ENCODE data around the gene RNF13. TPM values are rescaled to one million over a fixed set of nuclear protein-coding genes. Genes with fewer than 3 reads are reported as not detected.

RNF13 gene
- total RNA-seq, 1 experiment from 2014 or later = 28.9 TPM

GRCh38 chr3:149898771-149899170 is 85.8 kb downstream of the RNF13 start:
- H3K27me3 Mint-ChIP-seq (ENCODE audit: low read depth) = no peaks in the 10 kb centered on the region
- CTCF ChIA-PET = interaction anchor here (0.9 kb wide), 1 partner anchor 19 kb away, joined by 4 read pairs; no protein-coding TSS in a partner anchor
- TF ChIP-seq USF1 (CRISPR knock-in tag; IDR thresholded peaks at IDR 0.05) (no peak), NR2C2 (CRISPR knock-in tag; IDR thresholded peaks at IDR 0.05) (no peak), TEAD4 (CRISPR knock-in tag; IDR thresholded peaks at IDR 0.05) (no peak), PRRX2 (CRISPR knock-in tag; IDR thresholded peaks at IDR 0.05) (no peak), HMGA2 (CRISPR knock-in tag; IDR thresholded peaks at IDR 0.05) (no peak), NR3C1 (CRISPR knock-in tag; conservative IDR thresholded peaks at IDR 0.05; ENCODE audit: low read depth) (no peak), ZMAT4 (CRISPR knock-in tag; IDR thresholded peaks at IDR 0.05) (no peak), KAT7 (CRISPR knock-in tag; IDR thresholded peaks at IDR 0.05; ENCODE audit: borderline replicate concordance) (no peak), IRF1 (CRISPR knock-in tag; IDR thresholded peaks at IDR 0.05) (no peak), MXD4 (CRISPR knock-in tag; IDR thresholded peaks at IDR 0.05; ENCODE audit: borderline replicate concordance) (no peak), NFYB (CRISPR knock-in tag; conservative IDR thresholded peaks at IDR 0.05; ENCODE audit: low read depth) (no peak), USF2 (CRISPR knock-in tag; IDR thresholded peaks at IDR 0.05) (no peak), GTF2I (CRISPR knock-in tag; conservative IDR thresholded peaks at IDR 0.05) (no peak)
- TF ChIP-seq, protein P1, sequence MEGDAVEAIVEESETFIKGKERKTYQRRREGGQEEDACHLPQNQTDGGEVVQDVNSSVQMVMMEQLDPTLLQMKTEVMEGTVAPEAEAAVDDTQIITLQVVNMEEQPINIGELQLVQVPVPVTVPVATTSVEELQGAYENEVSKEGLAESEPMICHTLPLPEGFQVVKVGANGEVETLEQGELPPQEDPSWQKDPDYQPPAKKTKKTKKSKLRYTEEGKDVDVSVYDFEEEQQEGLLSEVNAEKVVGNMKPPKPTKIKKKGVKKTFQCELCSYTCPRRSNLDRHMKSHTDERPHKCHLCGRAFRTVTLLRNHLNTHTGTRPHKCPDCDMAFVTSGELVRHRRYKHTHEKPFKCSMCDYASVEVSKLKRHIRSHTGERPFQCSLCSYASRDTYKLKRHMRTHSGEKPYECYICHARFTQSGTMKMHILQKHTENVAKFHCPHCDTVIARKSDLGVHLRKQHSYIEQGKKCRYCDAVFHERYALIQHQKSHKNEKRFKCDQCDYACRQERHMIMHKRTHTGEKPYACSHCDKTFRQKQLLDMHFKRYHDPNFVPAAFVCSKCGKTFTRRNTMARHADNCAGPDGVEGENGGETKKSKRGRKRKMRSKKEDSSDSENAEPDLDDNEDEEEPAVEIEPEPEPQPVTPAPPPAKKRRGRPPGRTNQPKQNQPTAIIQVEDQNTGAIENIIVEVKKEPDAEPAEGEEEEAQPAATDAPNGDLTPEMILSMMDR (IDR thresholded peaks at IDR 0.05) = no peak
- TF ChIP-seq, protein P2, sequence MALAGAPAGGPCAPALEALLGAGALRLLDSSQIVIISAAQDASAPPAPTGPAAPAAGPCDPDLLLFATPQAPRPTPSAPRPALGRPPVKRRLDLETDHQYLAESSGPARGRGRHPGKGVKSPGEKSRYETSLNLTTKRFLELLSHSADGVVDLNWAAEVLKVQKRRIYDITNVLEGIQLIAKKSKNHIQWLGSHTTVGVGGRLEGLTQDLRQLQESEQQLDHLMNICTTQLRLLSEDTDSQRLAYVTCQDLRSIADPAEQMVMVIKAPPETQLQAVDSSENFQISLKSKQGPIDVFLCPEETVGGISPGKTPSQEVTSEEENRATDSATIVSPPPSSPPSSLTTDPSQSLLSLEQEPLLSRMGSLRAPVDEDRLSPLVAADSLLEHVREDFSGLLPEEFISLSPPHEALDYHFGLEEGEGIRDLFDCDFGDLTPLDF (CRISPR knock-in tag; IDR thresholded peaks at IDR 0.05) = no peak
- ATAC-seq = no peak
- H3K4me3 Mint-ChIP-seq = no peak overlapping the region
- H3K9me3 Mint-ChIP-seq = no peaks in the 10 kb centered on the region
- no peak for DNase-seq (ENCODE audit: low spot score)
- no peaks in the 10 kb centered on the region for H3K36me3 Mint-ChIP-seq
- H3K4me1 Mint-ChIP-seq = peaks cover 13% of the 10 kb centered on the region
- H3K27ac Mint-ChIP-seq = no peak overlapping the region
- POLR2A ChIA-PET = no interaction called here

DNA sequence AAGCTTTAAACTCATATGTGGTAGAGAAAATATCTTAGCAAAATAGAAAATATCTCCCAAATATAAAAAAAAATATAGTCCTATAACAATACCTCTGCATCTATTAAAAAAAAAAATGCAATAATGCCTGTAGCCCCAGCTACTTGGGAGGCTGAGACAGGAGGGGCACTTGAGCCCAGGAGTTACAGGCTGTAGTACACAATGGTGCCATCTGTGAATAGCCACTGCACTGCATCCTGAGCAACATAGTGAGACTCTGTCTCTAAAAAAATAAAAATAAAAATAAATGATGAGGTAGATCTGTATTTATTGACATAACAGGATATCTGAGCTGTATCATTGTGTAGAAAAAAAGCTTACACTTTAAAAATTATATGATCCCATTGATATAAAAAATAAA is 87.3 kb downstream of the RNF13 start:
- ChIA-PET CTCF (interaction anchor here (0.7 to 1.4 kb wide), 2 partner anchors 21 to 22 kb away, joined by 3 read pairs; no protein-coding TSS in a partner anchor), POLR2A (no interaction called here)
- Mint-ChIP-seq H3K9me3 (no peaks in the 10 kb centered on the region), H3K27ac (no peak overlapping the region), H3K4me1 (peaks cover 9% of the 10 kb centered on the region), H3K27me3 (ENCODE audit: low read depth) (no peaks in the 10 kb centered on the region), H3K36me3 (no peaks in the 10 kb centered on the region), H3K4me3 (no peak overlapping the region)
- peak; percentile 57; the same call in 1 of the 2 replicates for ATAC-seq
- TF ChIP-seq NFATC4 (CRISPR knock-in tag; IDR thresholded peaks at IDR 0.05) (no peak), NR1H2 (CRISPR knock-in tag; IDR thresholded peaks at IDR 0.05) (no peak), RELA (CRISPR knock-in tag; IDR thresholded peaks at IDR 0.05; ENCODE audit: borderline replicate concordance) (no peak), FOXP1 (CRISPR knock-in tag; IDR thresholded peaks at IDR 0.05; ENCODE audit: borderline replicate concordance) (no peak), ZNF396 (CRISPR knock-in tag; IDR thresholded peaks at IDR 0.05; ENCODE audit: borderline replicate concordance) (no peak), ZNF219 (CRISPR knock-in tag; IDR thresholded peaks at IDR 0.05; ENCODE audit: borderline replicate concordance) (no peak), NR2C2 (CRISPR knock-in tag; IDR thresholded peaks at IDR 0.05) (no peak), TEAD4 (CRISPR knock-in tag; IDR thresholded peaks at IDR 0.05) (no peak), TP53 (CRISPR knock-in tag; IDR thresholded peaks at IDR 0.05) (no peak), ZBTB21 (CRISPR knock-in tag; IDR thresholded peaks at IDR 0.05; ENCODE audit: borderline replicate concordance) (no peak), CBFB (CRISPR knock-in tag; IDR thresholded peaks at IDR 0.05; ENCODE audit: low read depth) (no peak), MXD4 (CRISPR knock-in tag; IDR thresholded peaks at IDR 0.05; ENCODE audit: borderline replicate concordance) (no peak), PRDM15 (CRISPR knock-in tag; IDR thresholded peaks at IDR 0.05) (no peak)
- no peak for DNase-seq (ENCODE audit: low spot score)

Data from WTC11 (cell line).